ENCODE results near the gene TBCK.

GRCh38 chr4:105996845-105997244 lies 319.2 kb downstream of the TBCK start:
- TF ChIP-seq CTCF (IDR thresholded peaks at IDR 0.05; ENCODE audit: low read length) (no peak), EZH2 (IDR thresholded peaks at IDR 0.05; ENCODE audit: borderline replicate concordance, low read length) (no peak)
